Neural crest cell (in vitro differentiated cells): Measurements from ENCODE around the gene ITGA2. TPM values are rescaled to one million over a fixed set of nuclear protein-coding genes. Genes with fewer than 3 reads are reported as not detected.
"Not testable (repeated sequence)": the region's sequence is repeated elsewhere in the genome, so short reads cannot be mapped to it uniquely, and the experiment has no call there.

Experiments used
- DNase-seq: peaks from one replicate; pipeline ENCODE4 v3.0.0; 2021; ENCODE audit warnings: low read depth, mixed read lengths, low spot score
- H3K27ac Mint-ChIP-seq: one replicate; pipeline ENCODE4 v1.8.0; 2021; ENCODE audit warnings: mild to moderate bottlenecking, mixed read lengths; ENCODE audit not compliant: unreplicated experiment
- H3K27me3 Mint-ChIP-seq: 2 replicates; pipeline ENCODE4 v1.8.0; 2021; ENCODE audit warnings: low read depth, mild to moderate bottlenecking, mixed read lengths
- H3K36me3 Mint-ChIP-seq: 2 replicates; pipeline ENCODE4 v1.8.0; 2021; ENCODE audit warnings: low read depth, mild to moderate bottlenecking, mixed read lengths
- H3K4me1 Mint-ChIP-seq: 2 replicates; pipeline ENCODE4 v1.8.0; 2021; ENCODE audit warnings: mixed read lengths
- H3K4me3 Mint-ChIP-seq: one replicate; pipeline ENCODE4 v1.8.0; 2021; ENCODE audit warnings: mild to moderate bottlenecking, mixed read lengths
- H3K9me3 Mint-ChIP-seq: 2 replicates; pipeline ENCODE4 v1.8.0; 2021; ENCODE audit warnings: mixed read lengths
- total RNA-seq: library from RNA; stranded (reverse); gene quantifications from 2 replicates; pipeline ENCODE4 v1.2.1, GENCODE V29; 2021
- TF ChIP-seq, protein P1 (sequence below): fragments of 200-600 bp; sonication (generic); conservative IDR thresholded peaks from 2 replicates; pipeline ENCODE4 v1.5.0; 2021; ENCODE audit warnings: antibody characterized with exemption, mild to moderate bottlenecking

The ITGA2 gene
- total RNA-seq, 1 donor from 2014 or later, result 1.7 TPM

DNA sequence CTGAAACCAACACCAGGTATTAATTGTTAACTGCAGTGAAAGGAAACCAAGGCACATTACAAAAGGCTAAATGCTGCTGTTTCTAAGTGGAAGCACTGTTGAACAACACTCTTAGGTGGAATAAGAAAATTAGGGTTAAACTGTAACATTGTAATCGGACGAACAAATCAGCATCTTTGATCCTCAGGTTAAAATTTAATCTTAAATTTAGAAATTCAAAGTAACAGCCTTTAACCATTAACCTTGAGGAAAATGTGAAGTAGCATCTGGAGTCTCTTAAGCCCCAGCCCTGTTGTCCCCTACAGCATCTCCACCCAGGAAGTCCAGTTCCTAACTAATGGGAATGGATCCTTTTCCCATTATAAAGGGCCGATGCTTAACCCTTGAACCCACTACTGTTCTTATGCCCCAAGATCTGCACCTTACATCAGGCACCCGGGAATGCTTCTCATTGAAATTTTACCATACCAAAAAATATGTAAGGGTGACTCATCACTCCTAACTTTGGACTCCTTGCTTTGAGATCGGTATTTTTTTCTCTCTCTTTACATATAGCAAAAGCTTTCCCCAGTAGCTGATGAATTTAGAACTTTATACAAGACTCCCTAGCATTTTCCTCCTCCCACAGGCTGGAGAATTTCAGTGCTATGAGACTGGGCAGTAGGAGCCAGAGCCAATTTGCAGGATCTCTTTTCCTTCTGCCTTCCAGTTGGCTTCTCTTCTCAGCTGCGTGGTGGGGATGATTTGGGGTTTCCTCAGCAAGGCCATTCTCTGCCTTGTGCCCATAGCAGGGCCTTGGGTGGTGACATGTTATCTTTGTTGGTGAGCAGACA is 32.0 kb upstream of the ITGA2 start:
- DNase-seq, result no peak
- Mint-ChIP-seq H3K36me3 (no peaks in the 10 kb centered on the region), H3K9me3 (peaks cover 4% of the 10 kb centered on the region), H3K27me3 (peaks cover 3% of the 10 kb centered on the region), H3K27ac (no peak overlapping the region), H3K4me1 (no peaks in the 10 kb centered on the region), H3K4me3 (no peak overlapping the region)
- TF ChIP-seq, protein P1, sequence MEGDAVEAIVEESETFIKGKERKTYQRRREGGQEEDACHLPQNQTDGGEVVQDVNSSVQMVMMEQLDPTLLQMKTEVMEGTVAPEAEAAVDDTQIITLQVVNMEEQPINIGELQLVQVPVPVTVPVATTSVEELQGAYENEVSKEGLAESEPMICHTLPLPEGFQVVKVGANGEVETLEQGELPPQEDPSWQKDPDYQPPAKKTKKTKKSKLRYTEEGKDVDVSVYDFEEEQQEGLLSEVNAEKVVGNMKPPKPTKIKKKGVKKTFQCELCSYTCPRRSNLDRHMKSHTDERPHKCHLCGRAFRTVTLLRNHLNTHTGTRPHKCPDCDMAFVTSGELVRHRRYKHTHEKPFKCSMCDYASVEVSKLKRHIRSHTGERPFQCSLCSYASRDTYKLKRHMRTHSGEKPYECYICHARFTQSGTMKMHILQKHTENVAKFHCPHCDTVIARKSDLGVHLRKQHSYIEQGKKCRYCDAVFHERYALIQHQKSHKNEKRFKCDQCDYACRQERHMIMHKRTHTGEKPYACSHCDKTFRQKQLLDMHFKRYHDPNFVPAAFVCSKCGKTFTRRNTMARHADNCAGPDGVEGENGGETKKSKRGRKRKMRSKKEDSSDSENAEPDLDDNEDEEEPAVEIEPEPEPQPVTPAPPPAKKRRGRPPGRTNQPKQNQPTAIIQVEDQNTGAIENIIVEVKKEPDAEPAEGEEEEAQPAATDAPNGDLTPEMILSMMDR, result no peak

DNA sequence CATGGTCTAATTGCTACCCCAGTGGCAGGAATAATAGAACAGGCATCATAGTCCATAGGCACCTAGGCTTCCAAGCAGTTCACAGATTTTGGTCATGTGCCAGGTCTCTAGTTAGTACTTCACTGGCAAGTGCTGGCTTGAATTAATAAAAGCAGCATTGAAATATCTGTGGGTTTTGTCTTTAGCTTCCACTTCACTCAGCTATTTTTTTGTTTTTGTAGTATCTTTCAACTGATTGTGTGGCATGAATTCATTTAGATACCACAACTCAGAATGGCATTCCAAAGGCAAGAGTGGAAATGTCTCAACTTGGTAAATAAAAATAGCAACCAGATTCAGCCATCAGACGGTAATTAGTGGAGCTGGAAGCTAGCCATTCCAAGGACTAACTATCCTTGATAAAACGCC is 27.9 kb upstream of the ITGA2 start:
- Mint-ChIP-seq H3K36me3 (no peaks in the 10 kb centered on the region), H3K4me3 (no peak overlapping the region), H3K27me3 (peaks cover 3% of the 10 kb centered on the region), H3K27ac (no peak overlapping the region), H3K4me1 (no peaks in the 10 kb centered on the region), H3K9me3 (peaks cover 4% of the 10 kb centered on the region)
- TF ChIP-seq, protein P1, result no peak
- no peak for DNase-seq

DNA sequence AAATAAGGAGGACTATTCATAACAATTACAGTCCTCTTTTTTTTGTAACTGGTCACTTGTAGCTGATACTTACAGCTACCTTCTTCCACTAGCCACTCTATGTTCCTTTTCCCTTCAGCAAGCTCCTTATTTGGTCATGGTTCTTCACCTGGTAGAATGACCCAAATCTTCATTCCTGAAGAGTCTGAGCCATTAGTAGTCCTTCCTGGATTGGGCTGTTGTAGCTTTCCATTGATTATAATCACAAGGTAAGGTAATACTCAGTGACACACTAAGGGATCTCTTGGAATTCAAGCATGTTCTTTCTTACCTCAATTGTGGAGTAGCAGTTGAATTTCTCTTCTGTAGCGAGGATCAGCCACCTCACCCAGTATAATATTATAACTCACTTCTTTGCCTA is 25.5 kb upstream of the ITGA2 start:
- Mint-ChIP-seq H3K9me3 (peaks cover 8% of the 10 kb centered on the region), H3K36me3 (peaks cover 3% of the 10 kb centered on the region), H3K27me3 (peaks cover 6% of the 10 kb centered on the region), H3K4me1 (no peaks in the 10 kb centered on the region), H3K27ac (no peak overlapping the region), H3K4me3 (no peak overlapping the region)
- TF ChIP-seq, protein P1, result no peak
- DNase-seq, result no peak

DNA sequence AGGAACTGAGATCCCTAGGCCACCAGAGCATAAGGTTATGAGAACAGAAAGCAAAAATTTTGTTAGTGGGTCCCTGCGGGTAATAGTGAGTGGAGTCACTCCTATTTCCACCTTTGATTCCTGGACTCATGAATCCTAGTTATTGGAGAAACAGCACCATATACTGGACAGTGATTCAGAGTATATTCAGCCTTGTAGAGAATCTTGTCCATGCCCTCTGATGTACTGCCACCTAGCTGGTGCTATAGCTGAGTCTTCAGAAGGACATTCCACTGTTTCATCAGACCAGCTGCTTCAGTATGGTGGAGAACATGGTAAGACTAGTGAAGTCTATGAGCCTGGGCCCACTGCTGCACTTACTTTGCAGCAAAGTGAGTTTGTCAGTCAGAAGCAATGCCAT is 25.0 kb upstream of the ITGA2 start:
- no peak overlapping the region for H3K27ac Mint-ChIP-seq
- no peak overlapping the region for H3K4me3 Mint-ChIP-seq
- TF ChIP-seq, protein P1, result no peak

DNA sequence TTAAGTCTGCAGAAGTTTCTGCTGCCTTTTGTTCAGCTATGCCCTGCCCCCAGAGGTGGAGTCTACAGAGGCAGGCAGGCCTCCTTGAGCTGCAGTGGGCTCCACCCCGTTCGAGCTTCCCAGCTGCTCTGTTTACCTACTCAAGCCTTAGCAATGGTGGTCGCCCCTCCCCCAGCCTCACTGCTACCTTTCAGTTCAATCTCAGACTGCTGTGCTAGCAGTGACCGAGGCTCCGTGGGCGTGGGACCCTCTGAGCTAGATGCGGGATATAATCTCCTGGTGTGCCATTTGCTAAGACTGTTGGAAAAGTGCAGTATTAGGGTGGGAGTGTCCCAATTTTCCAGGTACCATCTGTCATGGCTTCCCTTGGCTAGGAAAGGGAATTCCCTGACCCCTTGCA is 13.0 kb upstream of the ITGA2 start:
- not testable (repeated sequence) for H3K27ac Mint-ChIP-seq, DNase-seq, H3K4me3 Mint-ChIP-seq, H3K4me1 Mint-ChIP-seq, H3K27me3 Mint-ChIP-seq, H3K36me3 Mint-ChIP-seq
- H3K9me3 Mint-ChIP-seq, result peaks cover 12% of the 10 kb centered on the region

More for the DNA sequence above, 25.0 kb upstream of the ITGA2 start:
- peaks cover 11% of the 10 kb centered on the region for H3K27me3 Mint-ChIP-seq
- H3K36me3 Mint-ChIP-seq, result peaks cover 3% of the 10 kb centered on the region
- no peak for DNase-seq
- H3K4me1 Mint-ChIP-seq, result no peaks in the 10 kb centered on the region
- H3K9me3 Mint-ChIP-seq, result peaks cover 12% of the 10 kb centered on the region

DNA sequence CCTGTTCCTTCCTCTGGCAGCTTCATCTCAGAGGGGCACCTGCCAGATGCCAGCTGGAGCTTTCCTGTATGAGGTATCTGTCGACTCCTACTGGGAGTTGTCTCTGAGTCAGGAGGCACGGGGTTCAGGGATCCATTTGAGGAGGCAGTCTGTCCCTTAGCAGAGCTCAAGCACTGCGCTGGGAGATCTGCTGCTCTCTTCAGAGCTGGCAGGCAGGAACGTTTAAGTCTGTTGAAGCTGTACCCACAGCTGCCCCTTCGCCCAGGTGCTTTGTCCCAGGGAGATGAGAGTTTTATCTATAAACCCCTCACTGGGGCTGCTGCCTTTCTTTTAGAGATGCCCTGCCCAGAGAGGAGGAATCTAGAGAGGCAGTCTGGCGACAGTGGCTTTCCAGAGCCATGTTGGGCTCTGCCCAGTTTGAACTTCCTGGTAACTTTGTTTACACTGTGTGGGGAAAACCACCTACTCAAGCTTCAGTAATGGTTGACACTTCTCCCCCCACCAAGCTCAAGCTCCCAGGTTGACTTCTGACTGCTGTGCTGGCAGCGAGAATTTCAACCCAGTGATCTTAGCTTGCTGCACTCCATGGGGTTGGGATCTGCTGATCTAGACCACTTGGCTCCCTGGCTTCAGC is 11.8 kb upstream of the ITGA2 start:
- H3K27ac Mint-ChIP-seq, result no peak overlapping the region
- H3K4me3 Mint-ChIP-seq, result no peak overlapping the region
- no peaks in the 10 kb centered on the region for H3K4me1 Mint-ChIP-seq
- peaks cover 5% of the 10 kb centered on the region for H3K27me3 Mint-ChIP-seq
- peaks cover 7% of the 10 kb centered on the region for H3K9me3 Mint-ChIP-seq
- TF ChIP-seq, protein P1, result no peak
- H3K36me3 Mint-ChIP-seq, result peaks cover 6% of the 10 kb centered on the region
- DNase-seq, result no peak
